Duodenal mucosa (tissue), 2 donors: Measurements from ENCODE around the gene LENEP.

ENCODE experiments used
- H3K27ac ChIP-seq: one replicate; pipeline ENCODE4 v1.7.0; 2013; ENCODE audit warnings: low read depth, low read length
- H3K27me3 ChIP-seq, 2 donors: one replicate each; pipeline ENCODE4 v1.7.0; 2013; ENCODE audit warnings: low read length in 2 of 2, control low read depth in 1 of 2; ENCODE audit not compliant: insufficient read depth in 2 of 2, control insufficient read depth in 1 of 2
- H3K36me3 ChIP-seq, 2 donors: one replicate each; pipeline ENCODE4 v1.7.0; 2013; ENCODE audit warnings: low read length in 2 of 2, control low read depth in 1 of 2; ENCODE audit not compliant: insufficient read depth in 2 of 2, control insufficient read depth in 1 of 2
- H3K4me1 ChIP-seq, 2 donors: one replicate each; pipeline ENCODE4 v1.7.0; 2013; ENCODE audit warnings: low read length in 2 of 2, control low read depth in 1 of 2; ENCODE audit not compliant: insufficient read depth in 2 of 2, control insufficient read depth in 1 of 2
- H3K4me3 ChIP-seq, 2 donors: one replicate each; pipeline ENCODE4 v1.7.0; 2013; ENCODE audit warnings: low read length in 2 of 2, low read depth in 1 of 2
- H3K9ac ChIP-seq, 2 donors: one replicate each; pipeline ENCODE4 v1.7.0; 2013; ENCODE audit warnings: low read length in 2 of 2, low read depth in 1 of 2
- H3K9me3 ChIP-seq, 2 donors: one replicate each; pipeline ENCODE4 v1.7.0; 2013; ENCODE audit warnings: low read length in 2 of 2, control low read depth in 1 of 2; ENCODE audit not compliant: control insufficient read depth in 1 of 2

Gene LENEP

DNA sequence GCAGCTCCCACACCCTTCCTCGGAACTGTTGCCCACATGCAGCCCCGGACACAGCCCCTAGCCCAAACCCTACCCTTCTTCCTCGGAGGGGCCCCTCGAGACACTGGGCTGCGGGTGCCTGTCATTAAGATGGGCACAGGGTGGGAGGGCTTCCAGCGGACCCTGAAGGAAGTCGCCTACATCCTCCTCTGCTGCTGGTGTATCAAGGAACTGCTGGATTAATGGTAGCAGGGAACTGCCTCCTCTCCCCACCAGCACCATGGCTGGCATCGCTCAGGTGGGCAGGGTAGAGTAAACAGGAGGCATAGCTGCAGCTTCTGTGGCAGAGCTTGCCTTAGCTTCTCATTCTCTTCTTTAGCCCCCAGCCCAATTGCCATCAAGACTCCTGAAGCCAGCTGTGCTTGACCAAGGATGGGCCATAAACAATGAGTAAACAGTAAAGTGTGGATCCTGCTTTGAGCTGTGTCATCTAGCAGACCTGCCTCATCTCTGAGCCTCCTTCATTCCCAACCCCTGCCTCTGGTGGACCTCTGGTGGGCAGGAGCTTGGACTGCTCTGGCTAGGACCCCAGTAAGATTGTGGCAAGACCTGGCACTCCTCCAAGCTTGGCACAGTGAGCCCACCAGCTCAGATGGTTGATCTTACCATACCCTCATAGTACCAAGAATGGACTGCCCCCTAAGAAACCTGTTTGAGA lies at the start of gene LENEP:
Gene LENEP (plus strand): TSS at position 15 of the 697 bp plus-strand sequence. CDS start 22 bp downstream, at position 37.
- Histone ChIP-seq H3K4me1 (peaks cover 20 to 34% of the 10 kb centered on the region in 2 donors), H3K4me3 (no peak within 1 kb of the TSS), H3K27ac (no peak within 1 kb of the TSS), H3K9ac (no peak within 1 kb of the TSS), H3K9me3 (no peaks in the 10 kb centered on the region), H3K27me3 (no peaks in the 10 kb centered on the region), H3K36me3 (peaks cover 7 to 20% of the 10 kb centered on the region in 2 donors)

DNA sequence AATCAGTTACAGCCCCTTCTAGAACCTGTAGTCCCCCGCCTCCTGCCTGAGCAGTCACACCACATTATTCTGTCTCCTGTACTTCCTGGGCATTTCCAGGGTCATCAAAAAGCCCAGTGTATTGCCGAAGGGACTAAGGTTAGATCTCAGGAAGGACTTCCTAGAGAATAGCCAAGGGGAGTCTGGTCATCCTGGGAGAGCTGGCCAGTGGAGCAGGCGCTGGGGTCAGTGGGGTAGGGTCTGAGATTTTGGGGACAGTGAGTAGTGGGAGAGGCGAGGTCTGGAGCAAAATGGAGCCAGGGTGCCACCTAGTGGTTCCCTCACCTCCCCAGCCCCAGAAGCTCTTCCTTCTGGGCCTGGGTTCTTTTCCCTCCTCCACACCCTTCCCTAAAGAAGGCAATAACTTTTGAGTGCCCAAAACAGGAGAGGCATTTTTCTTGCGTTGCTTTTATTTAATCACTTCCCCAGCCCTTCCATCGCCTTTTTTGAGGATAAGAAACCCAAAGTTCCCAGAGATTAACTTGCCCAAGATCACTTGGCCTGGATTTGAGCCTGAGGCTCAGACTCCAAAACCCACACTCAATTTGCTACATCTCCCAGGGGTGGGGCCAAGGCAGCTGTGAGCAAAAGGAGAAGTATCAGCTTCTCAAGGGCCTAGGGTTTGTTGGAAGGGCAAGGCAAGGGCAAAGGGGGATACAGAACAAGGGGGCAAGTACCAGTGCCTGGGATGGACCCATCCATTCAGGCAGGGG lies 49.6 kb upstream of the LENEP start:
- H3K4me3 ChIP-seq: no peak overlapping the region
- H3K4me1 ChIP-seq: peaks cover 51 to 52% of the 10 kb centered on the region in 2 donors
- peak overlapping the region; percentile 40 to 52 for H3K9ac ChIP-seq
- H3K9me3 ChIP-seq: no peaks in the 10 kb centered on the region
- H3K36me3 ChIP-seq: peaks cover 0 to 31% of the 10 kb centered on the region in 2 donors
- peak overlapping the region; percentile 13 for H3K27ac ChIP-seq
- H3K27me3 ChIP-seq: no peaks in the 10 kb centered on the region

DNA sequence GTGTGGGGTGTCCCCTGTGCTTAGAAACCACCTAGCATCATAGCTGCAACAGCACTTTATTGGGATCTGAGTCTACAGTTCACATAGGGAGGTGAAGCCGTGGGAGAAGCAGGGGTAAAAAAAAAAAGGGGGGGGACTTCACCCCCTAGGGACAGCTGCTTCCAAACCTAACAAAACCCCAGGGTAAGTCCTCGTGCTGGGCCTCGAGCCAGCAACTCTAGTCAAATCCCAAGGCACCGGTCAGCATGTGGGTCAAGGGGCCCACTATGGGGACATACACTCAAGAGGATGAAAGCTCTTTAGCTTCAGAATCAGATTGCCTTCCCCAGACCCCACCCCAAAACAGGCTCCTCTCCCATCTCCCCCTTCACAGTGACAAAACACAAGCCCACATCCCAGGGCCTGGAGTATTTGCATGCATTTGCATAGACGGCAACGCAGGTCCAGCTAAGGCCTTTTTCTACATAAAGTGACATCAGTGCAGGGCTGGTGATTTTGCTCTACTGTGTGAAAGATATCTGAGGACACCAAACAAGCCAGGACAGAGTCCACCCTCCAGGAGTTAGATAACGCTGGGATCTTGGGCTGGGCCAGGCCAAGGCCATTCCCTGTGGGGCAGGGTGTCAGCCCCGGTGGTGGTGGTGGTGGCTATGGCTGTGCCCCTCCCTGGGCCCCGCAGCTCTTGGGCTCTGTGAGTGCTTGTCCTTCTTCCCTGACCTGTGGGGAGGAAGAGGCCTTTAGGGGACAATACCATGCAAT lies 48.8 kb upstream of the LENEP start:
- H3K4me3 ChIP-seq: no peak overlapping the region
- no peaks in the 10 kb centered on the region for H3K27me3 ChIP-seq
- H3K36me3 ChIP-seq: peaks cover 0 to 32% of the 10 kb centered on the region in 2 donors
- H3K4me1 ChIP-seq: peaks cover 51 to 52% of the 10 kb centered on the region in 2 donors
- H3K9ac ChIP-seq: peak overlapping the region; percentile 40 to 52
- H3K27ac ChIP-seq: peak overlapping the region; percentile 26
- no peaks in the 10 kb centered on the region for H3K9me3 ChIP-seq

DNA sequence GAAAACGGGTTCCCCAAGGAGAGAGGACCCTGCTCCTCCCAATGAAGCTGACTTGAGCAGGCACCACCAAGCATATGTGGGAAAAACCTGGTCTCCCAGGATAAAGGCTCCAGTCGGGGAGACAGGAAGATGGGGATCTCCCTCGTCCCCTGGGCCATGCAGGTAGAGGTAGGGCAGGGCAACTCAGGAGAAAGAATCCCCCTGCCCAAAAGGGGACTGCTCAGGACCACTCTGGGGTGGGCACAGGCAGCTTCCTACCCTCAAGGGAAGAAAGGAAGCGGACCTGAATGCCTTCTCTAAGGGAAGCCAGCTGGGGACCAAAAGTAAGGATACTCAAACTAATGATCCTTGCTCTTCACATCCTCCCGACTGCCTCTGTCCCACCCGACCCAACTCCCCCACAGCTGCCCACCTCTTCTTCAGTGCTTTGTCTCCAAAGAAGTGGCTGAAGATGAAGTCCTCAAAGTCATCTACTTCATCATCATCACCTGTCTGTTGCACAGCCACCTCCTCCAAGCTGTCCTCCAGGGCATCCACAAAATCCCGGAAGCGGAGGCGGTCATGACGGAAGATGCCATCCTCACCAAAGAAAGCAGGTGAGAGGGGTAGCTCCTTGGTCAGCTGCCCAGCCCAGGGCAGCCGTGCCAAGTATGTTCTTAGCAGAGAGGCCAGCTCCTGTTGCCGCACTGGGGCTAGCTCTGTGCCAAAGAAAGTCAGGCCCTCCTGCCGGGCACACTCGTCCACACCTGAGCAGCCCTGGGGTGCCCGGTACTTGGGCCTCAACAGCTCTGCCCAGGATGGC lies 48.0 kb upstream of the LENEP start:
- peaks cover 1 to 33% of the 10 kb centered on the region in 2 donors for H3K36me3 ChIP-seq
- H3K9ac ChIP-seq: peak overlapping the region; percentile 32 to 52
- H3K4me3 ChIP-seq: no peak overlapping the region
- peak overlapping the region; percentile 26 for H3K27ac ChIP-seq
- H3K27me3 ChIP-seq: no peaks in the 10 kb centered on the region
- peaks cover 46 to 47% of the 10 kb centered on the region in 2 donors for H3K4me1 ChIP-seq
- no peaks in the 10 kb centered on the region for H3K9me3 ChIP-seq

DNA sequence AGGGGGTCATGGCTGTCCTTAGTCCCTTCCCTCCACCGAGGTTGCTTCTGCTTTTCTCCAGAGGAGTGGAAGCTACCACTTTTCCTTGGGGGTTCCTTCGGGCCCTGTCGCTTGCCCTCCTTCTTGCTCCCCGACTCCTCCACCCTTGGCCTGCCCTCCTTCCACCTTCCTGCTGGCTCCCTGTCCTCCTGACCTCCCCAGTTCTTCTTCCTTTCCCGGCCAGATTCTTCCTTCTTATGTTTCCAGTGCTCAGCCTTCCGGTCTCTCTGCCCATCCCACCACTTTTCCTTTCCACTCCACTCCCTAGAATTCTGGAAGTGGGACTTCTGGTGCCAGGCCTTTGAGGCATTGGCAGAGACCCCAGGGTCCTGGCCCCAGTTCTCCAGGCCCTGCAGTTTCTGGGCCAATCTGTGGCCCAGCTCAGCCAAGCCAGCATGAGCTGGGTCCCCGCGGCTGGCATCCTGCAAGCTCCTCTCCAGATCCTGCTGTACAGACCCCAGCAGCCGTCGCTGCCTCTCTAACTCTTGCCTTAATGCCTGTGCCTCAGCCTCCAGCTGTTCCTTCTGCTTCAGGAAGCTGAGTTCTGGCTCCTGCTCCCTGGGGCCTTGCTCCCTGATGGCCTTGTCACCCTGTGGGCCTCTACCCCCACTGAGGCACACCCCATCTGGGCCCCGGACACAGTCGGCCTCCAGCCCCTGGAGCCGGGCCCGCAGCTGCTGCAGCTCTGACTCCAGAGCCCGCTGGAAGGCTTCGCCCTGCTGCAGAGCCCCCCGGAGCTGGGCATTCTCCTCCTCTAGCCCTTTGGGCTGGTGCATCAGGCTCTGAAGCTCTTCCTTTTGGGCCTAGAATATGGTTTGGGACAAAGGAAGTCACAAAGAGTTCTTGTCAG lies 47.2 kb upstream of the LENEP start:
- H3K9ac ChIP-seq: no peak overlapping the region
- no peaks in the 10 kb centered on the region for H3K9me3 ChIP-seq
- no peaks in the 10 kb centered on the region for H3K27me3 ChIP-seq
- no peak overlapping the region for H3K4me3 ChIP-seq
- H3K36me3 ChIP-seq: peaks cover 10 to 42% of the 10 kb centered on the region in 2 donors
- no peak overlapping the region for H3K27ac ChIP-seq
- H3K4me1 ChIP-seq: peaks cover 39 to 46% of the 10 kb centered on the region in 2 donors

DNA sequence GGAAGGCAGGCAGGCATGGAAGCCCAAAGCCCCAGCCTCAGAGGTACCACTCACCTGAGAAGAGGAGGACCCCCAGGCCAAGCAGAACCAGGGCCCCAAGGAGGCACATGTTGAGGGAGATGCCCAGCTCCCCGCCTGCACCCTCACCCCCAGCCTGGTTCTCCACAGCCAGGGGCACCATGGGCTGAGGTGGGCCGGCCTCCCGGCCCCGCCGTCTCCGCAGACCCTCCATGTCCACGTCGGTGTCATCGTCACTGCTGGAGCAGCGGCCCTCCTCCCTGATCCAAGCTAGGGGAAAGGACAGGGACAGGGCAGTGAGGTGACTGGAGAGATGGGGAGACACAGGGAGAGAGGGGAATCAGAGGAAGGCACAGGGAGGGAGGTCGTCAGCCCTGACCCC lies 45.3 kb upstream of the LENEP start:
- Histone ChIP-seq H3K4me1 (peaks cover 27 to 46% of the 10 kb centered on the region in 2 donors), H3K36me3 (peaks cover 12 to 42% of the 10 kb centered on the region in 2 donors), H3K27me3 (no peaks in the 10 kb centered on the region), H3K9ac (no peak overlapping the region), H3K4me3 (no peak overlapping the region), H3K27ac (no peak overlapping the region), H3K9me3 (no peaks in the 10 kb centered on the region)

DNA sequence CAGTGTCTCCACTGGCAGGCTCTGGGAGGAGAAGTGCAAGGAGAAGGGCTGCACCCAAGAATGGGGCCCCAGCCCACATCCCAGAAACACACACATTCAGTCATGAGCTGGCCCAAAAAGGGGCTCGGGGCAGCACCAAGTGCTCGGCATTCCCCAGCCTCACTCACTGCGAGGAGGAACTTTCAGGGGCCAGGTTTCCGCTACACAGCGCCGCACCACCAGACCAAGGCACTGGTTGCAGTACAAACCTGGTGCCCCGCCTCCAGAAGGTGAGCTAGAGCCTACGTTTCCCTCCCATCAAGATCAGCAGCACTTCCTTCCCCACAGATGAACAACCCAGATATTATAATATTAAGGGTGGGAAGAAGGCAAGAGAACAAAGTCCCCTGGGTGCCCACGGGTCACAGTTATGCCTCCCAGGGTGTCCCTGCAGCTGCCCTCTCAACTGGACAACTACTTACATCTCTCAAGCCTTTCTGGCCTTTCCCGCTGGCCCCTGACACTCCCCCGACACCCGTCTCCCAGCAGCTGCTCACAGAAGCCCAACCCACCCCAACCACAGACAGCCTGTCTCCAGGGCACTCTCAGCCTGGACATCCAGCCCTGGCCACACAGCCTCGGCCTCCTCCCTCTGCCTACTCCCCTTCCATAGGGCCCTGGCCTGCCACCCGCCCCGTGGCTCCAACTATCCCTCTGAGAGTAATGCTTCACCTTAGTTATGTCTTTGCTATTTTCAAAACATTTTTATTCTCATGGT lies 41.3 kb upstream of the LENEP start:
- Histone ChIP-seq H3K36me3 (peaks cover 12 to 27% of the 10 kb centered on the region in 2 donors), H3K9ac (no peak overlapping the region), H3K27me3 (no peaks in the 10 kb centered on the region), H3K4me3 (peak overlapping the region in 1 of 2 donors; percentile 3), H3K4me1 (peaks cover 39 to 55% of the 10 kb centered on the region in 2 donors), H3K27ac (no peak overlapping the region), H3K9me3 (no peaks in the 10 kb centered on the region)

DNA sequence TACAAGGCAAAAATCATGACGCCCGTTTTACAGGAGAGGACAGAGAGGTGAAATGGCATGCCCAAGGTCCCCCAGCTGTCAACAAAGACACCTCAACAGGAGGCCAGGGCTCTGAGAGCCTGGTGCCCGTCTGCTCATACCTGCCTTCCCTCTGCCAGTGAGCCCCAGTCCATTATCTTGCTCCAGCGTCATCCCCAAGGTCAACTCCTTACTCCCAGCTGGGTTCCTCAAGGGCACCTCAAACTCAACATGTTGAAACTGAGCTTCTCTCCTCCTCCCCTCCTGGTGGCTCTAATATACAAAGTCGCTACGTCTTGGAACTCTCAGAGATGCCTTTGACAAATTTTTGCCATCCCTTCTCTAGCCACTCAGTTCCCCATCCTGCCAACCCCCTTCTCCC lies 40.7 kb upstream of the LENEP start:
- peak overlapping the region; percentile 3 to 18 for H3K4me3 ChIP-seq
- H3K27ac ChIP-seq: no peak overlapping the region
- H3K9ac ChIP-seq: no peak overlapping the region
- H3K27me3 ChIP-seq: no peaks in the 10 kb centered on the region
- peaks cover 42 to 55% of the 10 kb centered on the region in 2 donors for H3K4me1 ChIP-seq
- no peaks in the 10 kb centered on the region for H3K9me3 ChIP-seq
- H3K36me3 ChIP-seq: peaks cover 12 to 22% of the 10 kb centered on the region in 2 donors
